RWPE2 (cell line): ENCODE results near the gene MCTP2.
A peak's percentile ranks its signal among the peaks of the same experiment; 100 is the strongest.

Experiments used
- ATAC-seq: fragments of 200-7000 bp; cut with Tn5 transposase; 3 replicates; pipeline ENCODE4 v1.9.1; 2021; ENCODE audit warnings: low read depth
- DNase-seq: peaks from one replicate; pipeline ENCODE4 v3.0.0-alpha.2; 2020; ENCODE audit warnings: low spot score
- H3K27ac ChIP-seq: fragments of 450-650 bp; 2 replicates; pipeline ENCODE4 v1.5.1; 2017; ENCODE audit warnings: mild to moderate bottlenecking; ENCODE audit not compliant: poor library complexity, severe bottlenecking
- H3K27me3 ChIP-seq: fragments of 250-450 bp; sonication (Bioruptor Pico); 2 replicates; pipeline ENCODE4 v1.5.1; 2021; ENCODE audit warnings: mild to moderate bottlenecking, moderate library complexity; ENCODE audit not compliant: insufficient read depth, poor library complexity, severe bottlenecking
- H3K36me3 ChIP-seq: fragments of 250-450 bp; sonication (Bioruptor Pico); 2 replicates; pipeline ENCODE4 v1.5.1; 2020; ENCODE audit warnings: low read depth, mild to moderate bottlenecking, moderate library complexity
- H3K4me1 ChIP-seq: fragments of 250-450 bp; sonication (Bioruptor Pico); 2 replicates; pipeline ENCODE4 v1.5.1; 2021; ENCODE audit warnings: mild to moderate bottlenecking, moderate library complexity; ENCODE audit not compliant: insufficient read depth, poor library complexity, severe bottlenecking
- H3K4me3 ChIP-seq: fragments of 250-450 bp; sonication (Bioruptor Pico); 2 replicates; pipeline ENCODE4 v1.5.1; 2021; ENCODE audit warnings: mild to moderate bottlenecking, moderate library complexity; ENCODE audit not compliant: severe bottlenecking
- H3K9me3 ChIP-seq: fragments of 250-450 bp; sonication (Bioruptor Pico); 2 replicates; pipeline ENCODE4 v1.5.1; 2021; ENCODE audit warnings: mild to moderate bottlenecking, moderate library complexity; ENCODE audit not compliant: severe bottlenecking
- TF ChIP-seq, protein P1 (sequence below): fragments of 450-650 bp; IDR thresholded peaks from one replicate; pipeline ENCODE4 v1.5.1; 2017; ENCODE audit warnings: mild to moderate bottlenecking, moderate library complexity; ENCODE audit not compliant: poor library complexity, severe bottlenecking

The MCTP2 gene, protein sequence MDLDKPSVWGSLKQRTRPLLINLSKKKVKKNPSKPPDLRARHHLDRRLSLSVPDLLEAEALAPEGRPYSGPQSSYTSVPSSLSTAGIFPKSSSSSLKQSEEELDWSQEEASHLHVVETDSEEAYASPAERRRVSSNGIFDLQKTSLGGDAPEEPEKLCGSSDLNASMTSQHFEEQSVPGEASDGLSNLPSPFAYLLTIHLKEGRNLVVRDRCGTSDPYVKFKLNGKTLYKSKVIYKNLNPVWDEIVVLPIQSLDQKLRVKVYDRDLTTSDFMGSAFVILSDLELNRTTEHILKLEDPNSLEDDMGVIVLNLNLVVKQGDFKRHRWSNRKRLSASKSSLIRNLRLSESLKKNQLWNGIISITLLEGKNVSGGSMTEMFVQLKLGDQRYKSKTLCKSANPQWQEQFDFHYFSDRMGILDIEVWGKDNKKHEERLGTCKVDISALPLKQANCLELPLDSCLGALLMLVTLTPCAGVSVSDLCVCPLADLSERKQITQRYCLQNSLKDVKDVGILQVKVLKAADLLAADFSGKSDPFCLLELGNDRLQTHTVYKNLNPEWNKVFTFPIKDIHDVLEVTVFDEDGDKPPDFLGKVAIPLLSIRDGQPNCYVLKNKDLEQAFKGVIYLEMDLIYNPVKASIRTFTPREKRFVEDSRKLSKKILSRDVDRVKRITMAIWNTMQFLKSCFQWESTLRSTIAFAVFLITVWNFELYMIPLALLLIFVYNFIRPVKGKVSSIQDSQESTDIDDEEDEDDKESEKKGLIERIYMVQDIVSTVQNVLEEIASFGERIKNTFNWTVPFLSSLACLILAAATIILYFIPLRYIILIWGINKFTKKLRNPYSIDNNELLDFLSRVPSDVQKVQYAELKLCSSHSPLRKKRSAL

DNA sequence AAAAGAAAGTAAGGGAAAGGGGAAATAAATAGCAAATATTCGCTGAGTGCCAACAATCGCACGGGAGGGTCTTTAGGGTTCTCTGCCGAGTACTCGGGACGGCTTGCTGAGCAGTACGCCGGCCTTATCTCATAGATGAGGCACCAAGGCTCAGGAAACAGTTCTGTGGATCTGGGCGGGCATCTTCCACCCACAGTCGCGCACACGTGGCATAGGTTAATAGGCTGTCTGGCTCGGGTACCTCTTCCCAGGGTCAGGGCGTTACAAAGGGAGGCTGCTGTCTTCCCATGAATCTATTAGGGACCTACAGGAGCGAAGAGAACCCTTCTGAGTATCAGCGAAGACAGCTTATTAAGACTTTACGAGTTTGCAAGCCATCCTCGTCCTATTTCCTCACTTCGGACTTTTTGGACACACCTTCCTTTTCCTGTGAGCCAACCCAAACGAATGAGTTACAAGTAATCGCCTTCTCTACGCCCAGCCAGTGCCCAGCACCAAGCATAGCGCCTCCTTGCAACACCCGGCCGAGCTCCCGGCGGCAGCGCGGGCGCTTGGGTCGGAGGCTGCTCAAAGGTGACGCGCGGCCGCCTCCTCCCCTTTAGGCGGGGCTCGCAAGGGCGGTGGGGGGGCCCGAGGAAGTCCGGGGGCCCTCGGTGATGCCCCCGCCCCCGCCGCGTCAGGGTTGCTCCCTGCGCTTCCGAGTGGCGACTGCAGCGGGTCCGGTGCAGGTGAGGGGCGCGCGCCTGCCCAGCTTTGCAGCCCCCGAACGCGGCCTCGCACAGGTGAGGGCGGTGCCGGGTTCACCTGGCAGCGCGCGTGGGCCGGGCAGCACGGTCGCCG is at the start of gene MCTP2:
MCTP2 (plus strand) TSS at position 679 of the 840 bp plus-strand sequence. CDS start 66,705 bp downstream, outside the sequence.
- peaks cover 34% of the 10 kb centered on the region for H3K4me1 ChIP-seq
- H3K4me3 ChIP-seq: peak within 1 kb of the TSS; percentile 73
- ATAC-seq: peak; percentile 85
- DNase-seq: peak; percentile 96
- H3K27me3 ChIP-seq: no peaks in the 10 kb centered on the region
- H3K9me3 ChIP-seq: no peaks in the 10 kb centered on the region
- no peaks in the 10 kb centered on the region for H3K36me3 ChIP-seq
- peak within 1 kb of the TSS; percentile 83 for H3K27ac ChIP-seq
- TF ChIP-seq, protein P1, sequence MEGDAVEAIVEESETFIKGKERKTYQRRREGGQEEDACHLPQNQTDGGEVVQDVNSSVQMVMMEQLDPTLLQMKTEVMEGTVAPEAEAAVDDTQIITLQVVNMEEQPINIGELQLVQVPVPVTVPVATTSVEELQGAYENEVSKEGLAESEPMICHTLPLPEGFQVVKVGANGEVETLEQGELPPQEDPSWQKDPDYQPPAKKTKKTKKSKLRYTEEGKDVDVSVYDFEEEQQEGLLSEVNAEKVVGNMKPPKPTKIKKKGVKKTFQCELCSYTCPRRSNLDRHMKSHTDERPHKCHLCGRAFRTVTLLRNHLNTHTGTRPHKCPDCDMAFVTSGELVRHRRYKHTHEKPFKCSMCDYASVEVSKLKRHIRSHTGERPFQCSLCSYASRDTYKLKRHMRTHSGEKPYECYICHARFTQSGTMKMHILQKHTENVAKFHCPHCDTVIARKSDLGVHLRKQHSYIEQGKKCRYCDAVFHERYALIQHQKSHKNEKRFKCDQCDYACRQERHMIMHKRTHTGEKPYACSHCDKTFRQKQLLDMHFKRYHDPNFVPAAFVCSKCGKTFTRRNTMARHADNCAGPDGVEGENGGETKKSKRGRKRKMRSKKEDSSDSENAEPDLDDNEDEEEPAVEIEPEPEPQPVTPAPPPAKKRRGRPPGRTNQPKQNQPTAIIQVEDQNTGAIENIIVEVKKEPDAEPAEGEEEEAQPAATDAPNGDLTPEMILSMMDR: peak; percentile 53

DNA sequence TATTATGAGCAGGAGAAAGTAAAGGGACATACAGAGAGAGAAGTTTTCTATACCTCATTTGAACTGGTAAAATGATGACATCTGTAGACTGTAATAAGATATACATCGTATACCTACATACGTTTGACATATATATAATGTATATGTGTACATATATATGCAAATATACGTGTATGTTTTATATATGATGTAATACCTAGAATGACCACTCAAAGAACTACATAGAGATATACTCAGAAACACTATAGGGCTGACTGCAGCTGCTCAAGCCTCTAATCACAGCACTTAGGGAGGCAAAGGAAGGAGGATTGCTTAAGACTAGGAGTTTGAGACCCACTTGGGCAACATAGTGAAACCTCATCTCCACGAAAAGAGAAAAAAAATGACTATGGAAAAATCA is 48.5 kb upstream of the MCTP2 start:
- Histone ChIP-seq H3K4me3 (no peak overlapping the region), H3K36me3 (no peaks in the 10 kb centered on the region), H3K4me1 (no peaks in the 10 kb centered on the region), H3K27ac (no peak overlapping the region), H3K9me3 (peaks cover 4% of the 10 kb centered on the region), H3K27me3 (no peaks in the 10 kb centered on the region)
- TF ChIP-seq, protein P1: no peak
- no peak for DNase-seq
- ATAC-seq: no peak

DNA sequence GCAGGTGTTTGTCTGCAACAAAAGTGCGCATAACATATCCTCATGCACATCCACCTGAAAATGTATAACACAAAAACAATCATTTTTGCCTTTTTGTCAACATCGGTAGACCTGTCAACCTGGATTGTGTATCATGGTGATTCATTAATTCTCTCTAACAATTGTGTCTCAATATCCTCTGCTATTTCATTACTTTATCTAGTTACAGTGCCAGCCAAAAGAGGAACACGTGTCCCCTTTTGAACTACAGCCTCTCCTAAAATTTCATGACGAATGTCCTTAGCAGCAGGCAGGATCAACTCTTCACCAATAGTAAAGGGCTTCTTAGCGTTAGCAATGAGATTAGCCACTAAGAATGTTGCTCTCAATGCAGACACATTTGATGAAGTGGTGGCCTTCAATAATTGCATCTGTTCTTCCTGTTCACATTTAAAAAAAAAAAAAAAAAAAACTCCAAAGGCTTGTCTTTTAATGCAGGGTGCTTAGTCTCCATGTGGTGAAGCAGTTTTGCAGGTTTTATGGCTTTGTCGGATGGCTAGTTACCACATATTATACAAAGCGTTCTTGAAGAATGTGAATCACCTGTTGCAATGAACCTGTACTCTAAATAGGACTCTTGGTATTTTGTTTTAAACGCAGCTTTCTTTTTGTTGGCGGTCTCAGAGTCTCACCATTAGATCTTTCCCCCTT is 45.7 kb upstream of the MCTP2 start:
- Histone ChIP-seq H3K9me3 (peaks cover 4% of the 10 kb centered on the region), H3K27me3 (no peaks in the 10 kb centered on the region), H3K4me3 (no peak overlapping the region), H3K4me1 (no peaks in the 10 kb centered on the region), H3K27ac (no peak overlapping the region), H3K36me3 (no peaks in the 10 kb centered on the region)
- TF ChIP-seq, protein P1: no peak
- ATAC-seq (no peak; the same call in 2 of the 3 replicates), DNase-seq (no peak)

DNA sequence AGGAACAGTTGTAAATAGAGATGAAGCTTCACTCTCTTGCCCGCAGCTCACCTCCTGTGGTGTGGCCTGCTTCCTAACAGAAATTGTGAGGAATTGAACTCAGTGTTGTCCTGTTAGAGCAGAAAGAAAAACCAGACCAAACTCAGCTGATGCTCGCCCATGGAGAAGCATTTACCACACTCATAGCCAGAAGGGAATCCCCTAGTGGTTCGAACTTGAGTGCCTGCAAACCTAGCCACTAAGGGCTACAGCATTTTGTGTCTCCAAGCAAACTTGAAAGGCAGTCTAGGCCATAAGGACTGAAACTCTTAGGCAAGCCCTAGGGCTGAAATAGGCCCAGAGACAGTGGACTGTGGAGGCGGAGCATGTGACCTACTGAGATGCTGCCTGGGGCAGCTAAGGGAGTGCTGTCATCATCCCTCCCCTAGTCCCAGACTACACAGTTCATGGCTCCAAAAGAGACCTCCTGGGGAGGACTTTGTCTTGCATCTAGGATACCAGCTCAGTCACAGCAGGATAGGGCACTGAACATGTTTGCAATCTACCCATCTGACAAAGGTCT is 44.5 kb upstream of the MCTP2 start:
- DNase-seq: no peak
- ATAC-seq: no peak
- H3K9me3 ChIP-seq: peaks cover 4% of the 10 kb centered on the region
- H3K27ac ChIP-seq: no peak overlapping the region
- H3K4me1 ChIP-seq: no peaks in the 10 kb centered on the region
- no peaks in the 10 kb centered on the region for H3K36me3 ChIP-seq
- TF ChIP-seq, protein P1: no peak
- H3K4me3 ChIP-seq: no peak overlapping the region
- H3K27me3 ChIP-seq: no peaks in the 10 kb centered on the region
